ENCODE results near the gene FAN1. TPM values are rescaled to one million over a fixed set of nuclear protein-coding genes. Genes with fewer than 3 reads are reported as not detected.

The FAN1 gene
- total RNA-seq, 1 experiment from 2014 or later: 28.2 TPM

DNA sequence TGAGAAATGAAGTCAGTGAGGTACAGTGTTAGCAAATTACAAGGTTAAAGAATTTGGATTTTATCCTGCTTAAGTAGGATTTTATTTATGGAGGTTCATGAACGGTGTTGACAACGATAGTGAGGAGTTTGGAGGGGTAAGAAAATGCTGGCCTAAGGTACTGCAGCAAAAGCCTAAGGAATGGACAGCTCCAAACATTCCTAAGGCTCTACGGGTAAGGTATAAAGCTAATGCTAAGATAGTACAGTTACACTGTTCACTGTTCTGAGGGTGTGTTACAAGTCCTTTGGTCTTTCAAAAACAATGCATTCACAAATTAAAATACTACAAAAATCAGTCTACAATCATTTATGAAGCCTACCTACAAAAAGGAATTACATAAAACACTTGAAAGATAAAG is 80.4 kb downstream of the FAN1 start:
- Histone ChIP-seq H3K23ac (ENCODE audit: insufficient read length, low read depth, low read length) (no peak overlapping the region), H2BK20ac (ENCODE audit: low read depth, low read length, poor library complexity, severe bottlenecking) (no peak overlapping the region), H2BK15ac (ENCODE audit: low read depth, low read length) (no peak overlapping the region), H3T11ph (ENCODE audit: low read length) (no peak overlapping the region), H2BK120ac (ENCODE audit: low read depth, low read length, poor library complexity, severe bottlenecking) (no peak overlapping the region), H4K8ac (replicated peaks; ENCODE audit: insufficient read length, low read depth, low read length) (no peak overlapping the region), H3K4me1 (ENCODE audit: insufficient read depth, low read length) (no peaks in the 10 kb centered on the region), H2AK5ac (ENCODE audit: insufficient read length, low read length) (no peak overlapping the region), H3K9me3 (ENCODE audit: control insufficient read depth, low read depth, low read length) (no peaks in the 10 kb centered on the region), H3K14ac (ENCODE audit: insufficient read depth, low read length) (no peak overlapping the region), H3K4me2 (ENCODE audit: insufficient read depth, insufficient read length, low read length) (no peak overlapping the region), H3K27ac (ENCODE audit: insufficient read length, low read depth, low read length) (no peak overlapping the region), H2BK5ac (ENCODE audit: insufficient read length, low read length) (no peak overlapping the region), H3K9ac (ENCODE audit: extremely low read depth, insufficient read length, low read length) (no peak overlapping the region), H4K20me1 (ENCODE audit: control insufficient read depth, insufficient read depth, insufficient read length) (no peaks in the 10 kb centered on the region), H3K4ac (ENCODE audit: low read depth, low read length) (no peak overlapping the region), H3K79me2 (ENCODE audit: insufficient read depth, low read length) (no peaks in the 10 kb centered on the region), H3K79me1 (ENCODE audit: insufficient read depth, low read depth, low read length, poor library complexity, severe bottlenecking) (no peaks in the 10 kb centered on the region), H3K18ac (ENCODE audit: insufficient read length, low read depth, low read length) (no peak overlapping the region), H3K27me3 (ENCODE audit: insufficient read depth, low read length) (no peaks in the 10 kb centered on the region), H3K56ac (ENCODE audit: insufficient read length, low read depth, low read length) (no peak overlapping the region), H4K91ac (ENCODE audit: insufficient read length, low read depth, low read length) (no peak overlapping the region), H2BK12ac (ENCODE audit: insufficient read length, low read depth, low read length) (no peak overlapping the region), H3K23me2 (ENCODE audit: insufficient read length, low read depth, low read length, poor library complexity, severe bottlenecking) (no peaks in the 10 kb centered on the region), H2AFZ (ENCODE audit: low read length) (no peak overlapping the region), H4K5ac (ENCODE audit: insufficient read length, low read depth, low read length) (no peak overlapping the region)
- Mint-ChIP-seq H3K36me3 (ENCODE audit: insufficient read depth in 1 of 3, low read depth in 3 of 3) (peaks cover 1 to 24% (median 8%) of the 10 kb centered on the region in 3 experiments; a peak in 3 of 7 replicates), H3K27ac (no peak overlapping the region), H3K4me1 (peaks cover 0 to 8% of the 10 kb centered on the region in 2 experiments; a peak in 1 of 4 replicates), H3K27me3 (ENCODE audit: low read depth) (no peaks in the 10 kb centered on the region), H3K9me3 (no peaks in the 10 kb centered on the region), H3K4me3 (no peak overlapping the region)
- no peak for DNase-seq
- TF ChIP-seq CTCF (conservative IDR thresholded peaks at IDR 0.05): no peak
- WGBS (ENCODE audit: extremely low coverage, insufficient read length, low lambda C conversion rate): no CpG with 5 or more reads among the region's 3 CpGs

All from H9 (cell line).